H4 (cell line): ENCODE data around the gene MYL7. TPM values are rescaled to one million over a fixed set of nuclear protein-coding genes. Genes with fewer than 3 reads are reported as not detected.
"Not testable (repeated sequence)": the region's sequence is repeated elsewhere in the genome, so short reads cannot be mapped to it uniquely, and the experiment has no call there.

ENCODE experiments used
- DNase-seq: peaks from one replicate; pipeline ENCODE4 v3.0.0-alpha.2; 2015; ENCODE audit warnings: low spot score
- total RNA-seq: library from RNA; depleted of rRNA; stranded (reverse); fragments of >200 nt; shearing (Covaris generic); gene quantifications from 2 replicates; pipeline ENCODE4 v1.2.3, GENCODE V29; 2014

Gene MYL7
- total RNA-seq, 1 experiment from 2014 or later = not detected

DNA sequence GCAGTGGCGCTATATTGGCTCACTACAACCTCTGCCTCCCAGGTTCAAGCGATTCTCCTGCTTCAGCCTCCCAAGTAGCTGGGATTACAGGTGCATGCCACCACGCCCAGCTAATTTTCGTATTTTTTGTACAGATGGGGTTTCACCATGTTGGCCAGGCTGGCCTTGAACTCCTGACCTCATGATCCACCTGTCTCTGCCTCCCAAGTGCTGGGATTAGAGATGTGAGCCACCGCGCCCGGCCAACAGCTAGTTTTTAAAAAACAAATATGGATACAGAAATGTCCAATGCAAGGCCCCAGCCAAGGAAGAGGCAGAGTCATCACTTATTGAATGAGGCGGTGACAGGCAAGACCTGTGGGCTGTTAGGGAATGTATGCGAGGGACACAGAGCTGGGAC, 30.8 kb upstream of the MYL7 start:
- DNase-seq = not testable (repeated sequence)

DNA sequence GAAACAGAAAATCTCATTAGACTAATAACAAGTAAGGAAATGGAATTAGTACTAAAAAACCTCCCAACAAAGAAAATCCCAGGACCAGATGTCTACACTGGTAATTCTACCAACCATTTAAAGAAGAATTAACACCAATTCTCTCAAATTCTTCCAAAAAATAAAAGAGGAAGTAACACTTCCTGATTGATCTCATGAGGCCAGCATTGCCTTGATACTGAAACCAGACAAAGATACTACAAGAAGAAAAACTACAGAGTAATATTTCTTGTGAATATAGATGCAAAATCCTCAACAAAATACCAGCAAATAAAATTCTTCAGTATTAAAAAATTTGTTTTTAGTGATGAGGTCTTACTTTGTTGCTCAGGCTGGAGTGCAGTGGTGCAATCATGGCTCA, 26.8 kb upstream of the MYL7 start:
- DNase-seq = no peak

DNA sequence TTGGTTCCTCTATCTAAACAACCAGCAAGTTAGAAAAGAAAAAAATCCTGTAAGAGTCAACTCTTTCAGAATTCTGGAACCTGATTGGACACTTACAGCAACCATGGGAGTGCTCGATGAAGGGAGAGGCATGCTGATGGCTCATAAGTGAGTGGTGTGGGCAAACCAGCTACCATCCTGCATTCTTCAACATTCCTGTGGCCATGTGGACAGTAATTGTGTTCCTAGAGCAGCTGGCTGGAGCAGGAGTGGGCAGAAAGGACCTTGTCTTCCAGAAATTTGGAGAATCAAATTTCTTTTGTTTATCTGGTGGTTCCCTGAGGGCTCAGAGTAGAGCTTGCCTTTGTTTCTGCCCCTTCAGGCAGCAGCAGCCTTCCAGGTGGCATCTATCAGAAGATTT, 22.5 kb upstream of the MYL7 start:
- peak; percentile 100 for DNase-seq

DNA sequence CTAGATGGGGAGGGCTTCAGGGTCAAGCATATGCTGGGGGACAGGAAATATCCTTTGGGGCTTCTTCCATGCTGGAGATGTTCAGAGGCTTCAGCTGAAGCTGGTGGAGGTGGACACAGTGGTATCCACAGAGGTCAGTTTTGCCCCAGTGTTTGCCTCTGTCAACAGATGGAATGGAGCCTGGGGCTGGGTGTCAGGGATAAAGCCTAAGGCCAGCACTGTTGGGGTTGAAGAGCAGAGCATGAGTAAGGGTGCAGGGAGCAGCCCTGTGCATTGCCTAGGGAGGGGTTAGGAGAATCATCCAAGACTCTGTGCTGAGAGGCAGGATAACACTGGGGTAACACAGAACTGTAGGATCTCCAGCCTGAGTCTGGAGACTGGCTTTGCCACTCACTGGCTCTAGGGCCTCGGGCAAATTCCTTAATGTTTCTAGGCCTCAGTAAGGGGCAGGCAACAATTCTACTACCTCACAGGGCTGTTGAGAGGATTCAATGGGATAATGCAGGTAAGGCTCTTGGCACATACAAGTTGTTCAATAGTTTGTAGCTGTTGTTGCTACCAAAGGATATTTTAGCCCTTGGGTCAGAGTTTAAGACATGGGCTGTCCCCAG, 21.8 kb upstream of the MYL7 start:
- DNase-seq = no peak

DNA sequence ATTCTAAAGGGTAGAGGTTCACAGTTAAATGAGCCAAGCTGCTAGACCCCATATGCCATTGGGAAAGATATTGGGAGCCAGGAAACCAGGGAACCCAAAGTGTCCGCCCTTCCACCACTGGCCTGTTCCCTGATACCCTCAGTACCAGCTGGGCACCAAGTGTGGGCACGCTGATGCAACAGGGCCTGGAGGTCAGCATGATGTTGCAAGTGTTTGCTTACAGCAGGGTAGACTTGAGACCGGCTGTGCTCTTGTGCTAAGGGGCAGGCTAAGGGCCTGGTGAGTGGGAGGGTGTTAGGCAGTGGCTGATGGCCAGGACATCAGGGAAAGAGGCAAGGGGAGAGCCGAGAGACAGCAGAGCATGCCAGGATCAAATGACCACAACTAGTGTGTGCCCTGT, 21.0 kb upstream of the MYL7 start:
- peak; percentile 55 for DNase-seq

DNA sequence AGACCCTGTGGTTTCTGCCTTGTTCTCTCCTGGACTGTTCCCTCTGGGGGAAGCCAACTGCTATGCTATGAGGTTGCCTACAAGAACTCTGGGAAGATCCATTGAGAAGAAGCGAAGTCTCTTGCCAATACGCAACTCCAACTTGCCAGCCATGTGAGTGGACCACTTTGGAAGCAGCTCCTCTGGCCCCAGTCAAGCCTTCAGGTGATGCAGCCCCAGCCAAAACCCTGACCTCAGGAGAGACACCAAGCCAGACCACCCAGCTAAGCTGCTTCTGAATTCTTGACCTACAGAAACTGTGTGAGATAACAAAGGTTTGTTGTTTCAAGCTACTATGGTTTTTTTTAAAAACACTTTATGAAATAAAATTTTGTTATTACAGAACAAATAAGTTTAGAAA, 20.2 kb upstream of the MYL7 start:
- no peak for DNase-seq

DNA sequence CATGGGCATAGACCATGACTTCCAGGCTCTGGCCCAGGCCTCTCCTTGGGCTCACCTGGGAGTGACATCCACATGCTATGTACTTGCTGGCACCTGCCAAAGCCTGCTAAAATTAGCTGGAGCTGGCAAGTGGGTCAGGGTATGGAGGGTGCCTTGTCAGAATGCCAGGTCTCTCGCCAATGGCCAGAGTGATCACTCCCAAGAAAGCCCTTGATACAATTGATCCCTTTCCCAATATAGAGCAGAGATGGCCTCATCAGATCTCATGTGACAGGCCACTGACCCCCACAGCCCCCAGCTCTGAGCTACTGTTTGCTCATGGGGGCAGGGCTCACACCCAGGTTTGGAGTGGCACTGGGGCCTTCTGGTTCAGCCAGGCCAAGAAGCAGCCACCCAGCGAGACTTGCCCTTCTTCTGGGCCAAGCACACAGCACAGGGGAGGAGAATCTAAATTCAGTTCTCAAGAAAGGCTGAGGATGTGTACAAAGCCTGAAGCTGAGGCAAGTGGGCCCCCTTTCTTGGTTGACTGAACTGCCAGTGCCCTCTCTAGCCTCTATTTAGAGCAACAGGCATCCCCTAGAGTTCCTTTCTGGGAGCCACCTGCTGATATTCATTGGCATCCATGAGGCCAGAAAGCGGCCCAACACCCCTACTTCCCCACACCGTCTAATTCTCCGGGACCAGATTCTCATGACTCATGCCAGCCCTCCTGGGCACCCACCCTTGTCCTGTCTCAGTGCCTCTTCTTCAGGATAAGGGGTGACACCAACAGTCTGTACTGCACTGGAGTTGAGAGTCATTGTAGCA, 18.9 kb upstream of the MYL7 start:
- no peak for DNase-seq

DNA sequence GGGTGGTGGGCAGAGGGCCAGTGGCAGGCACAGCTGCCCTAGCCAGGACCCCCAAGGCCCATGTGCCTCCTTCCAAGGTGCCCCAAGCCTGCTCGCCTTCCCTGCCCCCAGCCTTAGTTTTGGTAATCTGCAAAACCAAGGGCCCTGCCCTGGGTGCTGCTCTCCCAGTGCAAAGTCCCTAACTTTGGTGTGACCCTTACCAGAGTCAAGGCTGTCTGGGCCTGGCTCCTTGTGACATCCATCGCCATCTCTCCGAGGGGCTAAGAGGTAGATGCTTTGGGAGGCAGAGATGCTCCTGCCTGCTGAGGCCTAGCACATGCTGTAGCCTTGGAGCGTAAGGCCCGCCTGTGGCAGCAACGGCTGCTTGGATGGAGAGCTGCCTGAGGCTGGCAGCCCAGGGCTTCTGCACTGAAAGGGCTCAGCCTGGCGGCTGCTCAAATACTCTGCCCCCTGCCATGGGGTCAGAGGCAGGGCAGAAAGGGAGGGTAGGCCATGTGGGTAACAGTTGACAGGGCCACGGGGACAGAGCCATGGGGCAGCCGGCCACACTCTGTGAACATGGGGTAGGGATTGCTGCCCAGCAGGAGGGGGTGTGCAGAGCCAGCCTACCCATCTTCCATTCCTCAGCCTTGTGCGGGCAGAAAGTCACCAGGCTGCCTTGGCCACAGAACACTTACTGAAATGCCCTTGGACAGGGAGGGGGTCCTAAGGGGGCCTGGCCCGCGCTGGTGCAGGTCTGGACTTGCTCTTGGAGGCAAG, 17.9 kb upstream of the MYL7 start:
- DNase-seq = no peak

DNA sequence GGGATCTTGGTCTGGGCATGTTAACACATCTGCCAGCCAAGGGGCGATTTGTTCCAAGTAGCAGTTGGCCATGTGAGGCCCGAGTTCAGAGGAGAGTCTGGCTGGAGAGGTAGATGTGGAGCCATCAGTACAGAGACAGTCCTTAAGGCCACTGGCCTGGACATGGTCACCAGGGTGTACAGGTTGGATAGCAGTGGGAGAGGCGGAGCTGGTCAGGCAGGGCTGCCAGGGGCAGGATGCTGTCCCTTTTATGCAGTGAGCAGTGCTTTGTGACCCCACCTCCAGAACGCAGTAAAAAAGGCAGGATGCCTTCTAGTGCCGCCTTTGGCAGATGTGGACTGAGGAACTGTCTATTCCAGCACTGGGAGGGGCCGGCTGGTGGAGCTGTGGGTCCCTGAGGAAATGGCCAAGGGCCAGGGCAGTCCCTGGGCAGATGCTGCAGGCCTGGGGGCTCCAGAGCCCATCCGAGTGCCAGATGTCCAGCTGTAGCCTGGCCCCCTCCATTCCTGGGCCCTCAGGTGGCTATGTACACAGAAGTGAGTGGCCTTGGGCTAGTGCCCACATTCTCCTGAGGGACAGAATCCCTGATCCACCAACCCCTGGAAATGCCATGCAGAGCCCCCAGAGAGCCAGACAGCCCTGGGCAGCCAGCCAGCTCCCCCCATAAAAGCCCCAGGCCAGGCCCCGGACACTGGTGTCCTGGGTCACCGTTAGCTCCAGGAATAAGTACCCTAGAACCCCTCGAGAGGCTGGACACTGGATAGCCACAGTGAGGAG, 17.2 kb upstream of the MYL7 start:
- DNase-seq = no peak

DNA sequence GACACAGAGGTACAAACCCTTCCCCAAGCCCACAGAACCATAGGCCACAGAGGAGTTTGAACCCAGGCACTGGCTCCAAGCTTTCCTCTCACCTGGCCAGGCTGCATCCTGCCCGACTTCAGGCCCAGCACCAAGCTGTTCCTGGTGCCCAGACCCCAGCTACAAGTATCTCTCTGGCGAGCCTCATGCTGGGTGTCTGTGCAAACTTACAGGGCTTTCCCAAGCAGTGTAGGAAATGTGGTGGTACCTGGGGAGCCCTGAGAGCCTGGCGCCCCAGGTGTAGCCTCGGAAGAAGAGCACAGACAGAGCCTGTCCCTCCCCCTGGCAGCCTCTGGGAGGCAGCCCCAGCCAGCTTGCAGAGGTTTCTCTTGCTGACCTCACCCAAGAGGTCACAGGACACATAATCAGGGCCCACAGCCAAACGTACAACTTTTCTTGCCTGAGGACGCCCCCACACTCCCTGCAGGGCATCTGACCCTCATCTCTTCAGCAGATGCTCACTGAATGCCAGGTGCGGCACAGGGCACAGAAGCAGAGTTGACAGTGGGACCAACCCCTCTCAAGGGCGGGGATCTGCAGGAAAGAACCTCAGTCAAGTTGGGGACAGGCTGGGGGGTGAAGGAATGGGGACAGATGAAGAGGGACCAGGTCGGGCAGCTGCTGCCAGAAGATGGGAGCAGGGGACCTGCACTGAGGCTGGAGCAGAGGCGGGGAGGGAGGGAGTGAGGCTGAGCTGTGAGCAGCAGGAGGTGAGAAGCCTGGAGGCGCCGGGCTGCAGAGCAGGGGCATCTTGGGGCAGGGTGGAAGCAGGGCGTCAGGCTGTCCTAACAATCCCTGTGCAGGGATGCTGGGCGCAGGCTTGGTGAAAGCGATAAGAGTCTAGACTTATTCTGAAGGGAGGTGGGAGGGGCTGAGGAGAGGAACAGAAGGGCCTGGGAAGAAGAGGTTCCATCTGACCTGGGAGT, 16.3 kb upstream of the MYL7 start:
- DNase-seq = no peak

DNA sequence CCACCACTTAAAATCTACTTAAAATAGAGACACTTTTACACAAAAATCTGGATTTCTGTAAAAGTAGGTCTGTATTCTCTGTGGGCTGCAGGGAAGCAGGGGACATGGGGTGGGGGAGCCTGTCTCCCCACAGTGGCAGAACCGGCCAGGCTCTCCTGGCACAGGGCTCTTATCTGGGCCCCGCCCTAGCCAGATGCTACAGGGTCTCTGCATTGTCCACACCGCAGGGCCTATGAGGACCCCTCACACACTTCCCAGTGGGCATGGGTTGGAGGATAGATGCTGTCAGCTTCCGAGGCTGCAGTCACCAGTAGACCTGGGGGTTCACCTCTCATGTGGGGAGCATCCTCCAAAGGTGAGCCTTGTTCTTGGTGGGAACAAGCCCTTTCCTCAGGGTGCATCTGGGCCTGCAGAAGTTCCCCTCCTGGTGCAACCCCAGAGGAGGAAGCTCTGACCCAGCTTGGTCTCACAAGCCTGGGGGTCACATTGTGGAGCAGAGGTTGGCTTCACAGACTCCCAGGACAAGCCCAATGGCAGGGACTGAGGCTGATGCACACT, 15.4 kb upstream of the MYL7 start:
- no peak for DNase-seq

DNA sequence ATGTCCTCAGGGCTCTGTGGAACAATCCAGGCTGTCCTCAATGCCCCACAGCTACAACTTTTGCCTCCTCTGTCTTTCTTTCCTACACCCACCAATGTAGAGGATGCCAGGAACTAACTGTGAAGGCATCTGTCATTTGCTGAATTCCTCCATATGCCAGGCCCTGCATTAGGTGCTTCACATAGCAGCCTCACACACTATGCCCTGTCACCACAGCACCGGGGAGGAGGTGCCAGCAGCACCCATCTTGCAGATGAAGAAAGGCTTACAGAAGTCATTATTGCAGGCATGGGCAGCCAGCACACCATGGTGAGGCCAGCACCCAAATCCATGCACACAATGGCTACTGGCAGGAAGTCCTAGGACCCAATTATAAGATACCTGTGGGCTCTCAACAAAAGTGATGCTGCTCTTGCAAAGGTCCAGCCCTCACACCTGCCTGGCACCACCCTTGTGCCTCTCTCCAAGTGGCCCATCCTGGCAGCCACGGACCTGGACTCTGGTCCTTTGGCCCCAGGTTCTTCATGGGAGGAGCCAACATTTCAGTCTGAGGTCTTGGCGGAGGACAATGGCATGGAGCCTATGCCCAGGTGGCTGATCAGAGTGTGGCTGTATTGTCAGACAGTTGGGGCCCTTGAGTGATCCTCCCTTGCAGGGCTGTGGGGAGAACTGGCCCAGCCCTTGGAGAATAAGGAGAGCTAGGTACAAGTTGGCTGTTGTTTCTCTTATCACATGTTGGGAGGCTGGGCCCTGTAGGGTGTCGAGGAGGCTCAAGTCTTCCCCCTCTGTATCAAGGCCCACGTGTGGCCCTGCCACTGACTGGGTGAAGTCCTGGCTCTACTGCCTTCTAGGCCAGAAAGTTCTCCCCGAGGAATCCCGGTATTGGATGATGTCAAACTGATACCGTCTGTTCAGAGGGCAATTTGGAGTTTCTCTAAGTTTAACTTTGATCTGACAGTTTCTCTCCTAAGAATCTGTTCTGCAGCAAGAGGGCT, 14.4 kb upstream of the MYL7 start:
- no peak for DNase-seq

DNA sequence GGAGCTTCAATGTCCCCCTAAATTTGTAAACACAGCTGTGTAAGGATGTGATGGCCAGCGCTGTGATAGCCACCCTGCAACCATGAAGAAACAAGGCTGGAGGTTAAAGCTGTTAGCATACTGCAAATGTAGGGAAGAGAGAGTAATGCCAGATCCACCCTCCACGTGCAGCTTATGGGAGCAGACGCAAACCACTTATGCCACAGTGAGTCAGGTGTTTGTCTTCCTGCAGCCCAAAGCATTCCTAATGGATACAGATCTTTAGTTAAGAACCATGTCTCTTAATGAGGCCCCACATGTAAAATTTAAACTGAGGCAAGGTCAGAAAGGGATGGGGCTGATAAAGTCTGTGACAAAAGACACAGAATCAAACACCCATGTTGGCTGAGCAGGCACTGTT, 13.6 kb upstream of the MYL7 start:
- DNase-seq = no peak

DNA sequence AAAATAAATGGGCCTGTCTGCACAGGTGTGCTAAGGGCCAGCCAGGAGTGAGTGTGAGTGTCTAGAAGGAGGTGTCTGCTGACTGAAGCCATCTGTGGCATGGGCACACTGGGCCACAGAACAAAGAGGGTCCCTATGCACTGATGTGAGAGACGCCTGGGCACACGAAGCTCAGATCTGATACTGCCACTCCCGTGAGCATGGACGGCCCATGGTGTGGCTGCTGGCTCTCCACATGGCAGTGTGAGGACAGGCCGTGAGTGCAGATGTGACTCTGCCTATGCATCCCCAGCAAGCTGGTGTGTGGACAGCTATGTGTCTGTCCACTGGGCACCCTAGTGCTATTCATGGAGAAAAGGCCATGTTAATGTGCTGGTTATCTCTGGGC, 12.8 kb upstream of the MYL7 start:
- DNase-seq = no peak

DNA sequence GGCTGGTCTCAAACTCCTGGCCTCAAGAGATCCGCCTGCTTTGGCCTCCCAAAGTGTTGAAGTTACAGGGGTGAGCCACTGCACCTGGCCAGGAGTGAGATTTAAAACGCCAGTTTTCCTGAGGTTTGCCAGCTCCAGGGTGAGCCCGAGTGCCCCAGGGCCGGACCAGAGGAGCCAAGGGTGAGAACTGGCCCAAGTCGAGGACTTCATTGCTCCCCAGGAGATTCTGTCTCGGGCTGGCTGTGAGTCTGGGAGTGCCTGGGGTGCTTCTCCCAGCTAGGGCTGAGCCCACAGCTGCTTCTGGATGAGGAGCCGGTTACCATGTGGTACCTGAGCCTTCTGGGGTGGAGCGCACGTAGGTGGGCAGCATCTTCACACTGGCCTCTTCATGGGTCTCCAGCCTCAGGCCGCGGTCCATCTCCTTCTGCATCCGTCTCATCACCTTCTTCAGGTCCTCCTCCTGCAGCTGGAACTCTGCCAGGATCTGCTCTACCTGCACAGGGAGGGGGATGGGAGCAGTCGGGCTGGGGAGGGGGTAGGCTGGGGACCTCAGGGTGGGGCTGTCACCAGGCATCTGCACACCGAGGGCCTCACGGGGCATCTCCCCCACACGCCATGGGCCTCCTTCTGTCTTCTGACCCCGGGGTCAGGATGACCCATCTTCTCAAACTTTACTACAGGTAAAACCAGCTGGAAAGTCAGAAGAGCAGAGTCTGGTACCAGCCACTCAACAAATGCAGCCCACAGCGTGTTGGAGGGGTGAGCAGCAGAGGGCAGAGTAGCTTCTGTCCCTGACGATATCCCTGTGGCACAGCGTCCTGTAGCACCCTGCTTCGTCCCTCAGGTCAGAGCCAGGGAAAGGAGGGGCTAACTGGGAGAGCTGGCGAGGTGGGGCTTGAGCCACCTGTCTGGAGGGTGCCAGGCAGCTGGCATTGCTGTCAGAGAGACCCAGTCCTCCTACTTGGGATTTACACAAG, 12.1 kb upstream of the MYL7 start:
- DNase-seq = no peak

DNA sequence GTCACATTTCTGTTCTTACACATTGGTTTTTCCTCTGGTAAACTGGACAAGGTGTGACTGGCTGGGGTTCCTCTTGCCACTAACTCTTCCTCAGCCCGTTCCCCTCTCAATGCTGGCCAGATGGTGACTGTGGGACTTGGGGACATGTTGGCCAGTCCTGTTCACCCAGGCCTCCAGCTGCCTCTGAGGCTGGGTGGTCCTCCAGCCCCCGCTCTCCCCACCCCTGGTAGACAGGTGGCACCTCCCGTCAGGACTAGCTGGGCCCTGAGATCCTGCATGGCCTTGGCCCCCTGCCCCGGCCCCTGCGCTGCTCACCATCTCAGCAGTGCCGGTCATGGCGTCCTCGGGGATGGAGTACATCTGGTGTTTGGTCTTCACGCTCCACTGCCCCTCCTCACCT, 10.8 kb upstream of the MYL7 start:
- DNase-seq = no peak

DNA sequence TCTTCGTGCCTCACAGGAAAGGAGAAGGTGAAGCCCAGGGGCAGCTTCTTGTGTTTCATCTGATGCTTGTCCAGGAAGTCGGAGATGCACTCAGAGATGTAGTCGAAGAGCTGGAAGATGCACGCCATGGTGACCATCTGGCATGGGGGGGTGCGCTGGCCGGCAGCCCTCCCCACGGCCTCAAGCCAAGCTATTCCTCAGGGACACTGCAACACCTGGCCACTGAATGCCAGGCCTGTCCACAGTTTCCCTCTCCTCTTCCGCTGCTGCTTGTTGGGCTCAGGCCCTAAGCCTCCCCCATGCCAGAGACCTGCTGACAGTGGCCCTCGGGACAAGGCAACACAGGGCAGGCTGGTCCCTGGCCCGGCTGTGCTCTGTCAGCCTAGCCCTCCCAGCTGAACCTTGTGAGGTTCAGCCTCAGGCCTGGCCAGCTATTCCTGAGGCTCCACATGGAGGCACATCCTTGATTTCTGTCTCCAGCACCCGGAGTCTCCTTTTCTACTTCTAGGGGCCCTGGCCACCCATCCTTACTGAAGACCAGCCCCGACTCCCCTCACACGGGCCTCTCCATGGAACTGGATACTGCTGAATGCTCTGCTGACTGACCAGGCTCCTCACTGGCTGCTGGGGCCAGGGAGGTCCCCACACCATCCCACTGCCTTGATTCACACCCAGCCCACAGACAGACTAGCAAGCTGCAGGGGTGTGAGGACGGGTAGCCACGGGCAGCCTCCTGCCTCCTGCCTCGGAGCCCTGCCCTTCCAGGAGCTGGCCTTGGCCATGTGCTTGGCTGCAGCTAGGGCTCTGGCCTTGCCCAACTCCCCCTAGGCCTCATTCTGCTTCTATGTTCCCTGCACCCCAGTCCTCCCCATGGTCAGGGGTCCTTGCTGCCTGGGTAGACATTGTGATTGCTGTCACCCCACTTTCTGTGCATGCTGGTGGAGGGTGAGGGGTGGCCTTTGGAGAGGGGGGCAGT, 10.1 kb upstream of the MYL7 start:
- no peak for DNase-seq
